ENCODE results near the gene SSX2IP.
"Not testable (repeated sequence)": the region's sequence is repeated elsewhere in the genome, so short reads cannot be mapped to it uniquely, and the experiment has no call there.

The SSX2IP gene, protein sequence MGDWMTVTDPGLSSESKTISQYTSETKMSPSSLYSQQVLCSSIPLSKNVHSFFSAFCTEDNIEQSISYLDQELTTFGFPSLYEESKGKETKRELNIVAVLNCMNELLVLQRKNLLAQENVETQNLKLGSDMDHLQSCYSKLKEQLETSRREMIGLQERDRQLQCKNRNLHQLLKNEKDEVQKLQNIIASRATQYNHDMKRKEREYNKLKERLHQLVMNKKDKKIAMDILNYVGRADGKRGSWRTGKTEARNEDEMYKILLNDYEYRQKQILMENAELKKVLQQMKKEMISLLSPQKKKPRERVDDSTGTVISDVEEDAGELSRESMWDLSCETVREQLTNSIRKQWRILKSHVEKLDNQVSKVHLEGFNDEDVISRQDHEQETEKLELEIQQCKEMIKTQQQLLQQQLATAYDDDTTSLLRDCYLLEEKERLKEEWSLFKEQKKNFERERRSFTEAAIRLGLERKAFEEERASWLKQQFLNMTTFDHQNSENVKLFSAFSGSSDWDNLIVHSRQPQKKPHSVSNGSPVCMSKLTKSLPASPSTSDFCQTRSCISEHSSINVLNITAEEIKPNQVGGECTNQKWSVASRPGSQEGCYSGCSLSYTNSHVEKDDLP

DNA sequence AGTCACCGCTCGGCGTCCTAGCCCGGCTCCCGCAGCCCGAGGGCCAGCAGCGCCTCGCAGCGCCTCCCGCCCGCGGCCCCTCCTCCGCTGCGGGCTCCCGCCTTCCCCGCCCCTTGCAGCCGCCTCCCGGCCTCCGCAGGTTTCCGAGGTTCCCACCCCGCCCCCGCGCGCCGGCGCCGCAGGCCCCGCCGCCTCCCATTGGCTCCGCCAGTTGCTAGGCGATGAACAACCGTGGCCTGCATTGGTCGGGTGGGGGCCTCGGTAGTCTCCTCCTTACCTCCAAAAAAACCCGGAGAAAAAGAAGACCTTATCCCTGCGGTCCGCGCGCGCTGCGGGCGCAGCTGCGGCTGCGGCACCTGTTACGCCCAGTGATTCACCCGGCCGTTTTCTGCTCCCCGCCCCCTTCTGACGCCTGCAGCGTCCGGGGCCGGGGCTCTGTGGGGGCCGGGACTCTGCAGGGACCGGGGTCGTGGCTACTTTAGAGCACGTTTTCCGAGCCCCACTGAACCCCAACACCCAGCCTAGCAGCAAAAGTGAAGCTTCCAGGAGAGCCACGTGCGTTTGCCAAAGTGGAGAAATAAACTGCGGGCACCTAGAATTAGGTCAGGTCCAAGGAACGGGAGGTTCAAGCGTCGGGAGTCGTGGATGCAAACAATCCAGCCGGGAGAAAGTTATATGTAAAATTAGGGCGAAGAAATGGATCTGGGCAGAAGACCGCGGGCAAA lies at the start of gene SSX2IP:
TSS of gene SSX2IP (minus strand) at position 65 of the 725 bp plus-strand sequence. CDS start 19,242 bp downstream, outside the sequence.
- DNase-seq: peak; percentile 96

DNA sequence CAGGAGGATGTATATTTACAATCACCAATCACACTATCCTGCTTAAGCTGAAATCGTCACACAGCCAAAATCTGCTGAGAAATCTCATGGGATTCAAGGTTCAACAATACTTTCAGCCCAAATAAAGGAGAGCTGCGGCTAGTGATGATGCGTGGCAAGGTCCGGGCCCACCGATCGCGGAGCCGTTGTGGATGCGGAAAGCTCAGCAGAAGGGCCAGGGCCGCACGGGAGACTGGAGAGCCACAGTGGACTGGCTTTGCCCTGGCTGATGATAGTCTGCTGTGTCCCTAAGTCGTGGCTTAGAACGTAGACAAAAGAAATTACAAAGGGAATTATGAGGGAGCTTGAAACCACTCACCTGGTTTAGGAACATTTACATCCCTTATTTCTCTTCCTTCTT lies 48.0 kb upstream of the SSX2IP start:
- no peak for DNase-seq

DNA sequence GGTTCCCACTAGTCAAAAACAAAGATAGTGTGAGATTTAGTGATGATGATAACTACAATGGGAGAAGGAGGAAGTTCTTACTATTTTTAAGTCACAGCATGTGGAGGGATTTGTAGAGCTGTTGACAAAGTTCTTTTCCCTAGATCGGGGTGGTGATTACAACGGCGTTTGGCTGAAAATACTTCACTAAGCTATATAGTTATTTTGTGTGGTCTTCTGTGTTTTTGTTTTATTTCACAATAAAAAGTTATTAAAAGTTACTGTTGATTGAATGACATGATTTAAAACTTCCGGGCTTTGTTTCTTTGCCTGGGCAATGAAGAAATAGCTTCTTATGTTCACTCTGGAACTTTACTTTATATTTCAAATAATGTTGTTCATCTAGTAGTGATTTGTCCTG lies 47.3 kb upstream of the SSX2IP start:
- no peak for DNase-seq

DNA sequence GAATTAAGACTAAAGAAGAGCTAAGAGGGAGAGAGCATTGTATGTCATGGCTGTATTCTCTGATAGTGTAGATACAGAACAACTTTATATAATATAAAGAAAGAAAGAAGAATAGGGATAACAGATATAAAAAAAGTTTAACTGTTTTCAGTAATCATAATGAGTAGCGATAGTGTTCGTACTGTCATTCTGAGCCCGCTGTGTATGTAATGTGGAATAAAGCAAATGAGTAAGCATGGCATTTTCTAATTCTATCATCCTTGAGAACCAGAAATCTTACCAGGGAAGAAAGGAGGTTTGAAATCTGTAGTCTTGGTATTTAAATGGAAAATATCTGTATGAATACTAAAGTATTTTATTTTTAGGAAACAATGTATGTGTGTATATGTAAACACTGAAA lies 46.7 kb upstream of the SSX2IP start:
- DNase-seq: no peak

DNA sequence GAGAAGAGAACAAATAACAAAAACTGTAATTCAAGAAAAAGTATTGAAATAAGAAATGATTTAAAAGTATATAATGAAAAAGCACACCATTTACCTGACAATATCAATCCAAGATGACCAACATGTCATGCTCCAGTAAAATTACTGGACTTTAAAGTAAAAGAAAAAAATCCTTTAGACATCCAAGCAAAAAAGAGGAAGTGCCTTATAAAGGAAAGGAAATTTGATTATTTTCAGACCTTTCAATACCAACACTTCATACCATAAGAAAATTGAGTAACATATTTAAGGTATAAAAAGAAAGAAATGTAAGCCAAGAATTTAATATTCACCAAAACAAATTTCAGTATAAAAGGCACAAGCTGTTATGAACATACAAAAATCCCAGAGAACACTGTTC lies 46.2 kb upstream of the SSX2IP start:
- no peak for DNase-seq

DNA sequence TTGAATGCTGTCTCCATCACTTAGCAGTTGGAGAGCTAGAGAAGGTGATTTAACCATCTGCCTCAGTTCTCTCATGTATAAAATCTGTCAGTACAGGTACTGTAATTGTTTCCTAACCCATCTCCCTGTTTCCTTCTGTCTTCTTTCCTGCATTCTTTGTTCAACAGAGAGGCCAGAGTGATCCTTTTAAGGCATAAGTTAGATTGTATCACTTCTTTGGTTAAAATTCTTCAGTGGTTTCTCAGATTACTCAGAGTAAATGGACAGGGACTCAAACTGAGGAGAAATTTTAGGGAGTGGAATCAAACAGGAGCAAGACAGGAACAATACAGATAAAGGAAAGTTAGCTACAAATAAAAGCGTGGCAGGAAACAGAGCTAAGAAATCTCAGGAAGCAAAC lies 45.2 kb upstream of the SSX2IP start:
- DNase-seq: no peak

DNA sequence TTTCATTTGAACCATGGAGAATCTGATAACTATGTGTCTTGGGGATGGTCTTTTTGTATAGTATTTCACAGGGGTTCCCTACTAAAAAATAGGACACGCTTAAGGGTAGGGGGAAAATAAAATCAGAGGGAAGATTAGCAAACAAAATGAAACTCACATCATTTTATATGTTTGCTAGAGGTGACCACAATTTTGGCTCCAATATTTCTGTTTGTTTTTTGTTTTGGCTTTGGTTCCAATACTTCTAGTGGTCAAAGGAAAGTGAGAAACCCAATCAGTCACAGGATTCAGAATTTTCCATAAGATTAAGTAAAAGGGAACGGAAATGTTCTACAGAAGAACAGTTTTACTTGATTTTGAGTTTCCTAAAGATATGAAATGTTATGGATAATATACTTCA lies 42.3 kb upstream of the SSX2IP start:
- no peak for DNase-seq

DNA sequence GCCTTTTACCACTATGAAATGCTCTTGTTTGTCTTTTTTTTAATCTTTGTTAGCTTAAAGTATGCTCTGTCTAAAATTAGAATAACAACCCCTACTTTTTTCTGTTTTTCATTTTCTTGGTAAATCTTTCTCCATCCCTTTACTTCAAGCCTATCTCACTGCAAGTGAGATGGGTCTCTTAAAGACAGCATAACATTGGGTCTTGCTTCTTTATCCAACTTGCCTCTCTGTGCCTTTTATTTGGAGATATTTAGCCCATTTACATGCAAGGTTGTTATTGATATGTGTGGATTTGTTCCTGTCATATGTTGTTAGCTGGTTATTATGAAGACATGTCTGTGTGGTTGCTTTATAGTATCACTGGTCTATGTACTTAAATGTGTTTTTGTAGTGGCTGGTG lies 41.3 kb upstream of the SSX2IP start:
- no peak for DNase-seq

DNA sequence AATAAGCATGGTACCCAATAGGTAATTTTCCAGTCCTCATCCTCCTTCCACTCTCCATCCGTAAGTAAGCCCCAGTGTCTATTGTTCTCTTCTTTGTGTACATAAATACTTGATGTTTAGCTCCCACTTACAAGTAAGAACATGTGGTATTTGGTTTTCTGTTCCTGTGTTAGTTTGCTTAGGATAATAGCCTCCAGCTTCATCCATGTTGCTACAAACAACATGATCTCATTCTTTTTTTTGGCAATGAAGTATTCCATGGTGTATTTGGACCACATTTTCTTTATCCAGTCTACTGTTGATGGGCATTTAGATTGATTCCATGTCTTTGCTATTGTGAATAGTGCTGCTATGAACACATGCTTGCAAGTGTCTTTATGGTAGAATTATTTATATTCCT lies 37.5 kb upstream of the SSX2IP start:
- DNase-seq: not testable (repeated sequence)

DNA sequence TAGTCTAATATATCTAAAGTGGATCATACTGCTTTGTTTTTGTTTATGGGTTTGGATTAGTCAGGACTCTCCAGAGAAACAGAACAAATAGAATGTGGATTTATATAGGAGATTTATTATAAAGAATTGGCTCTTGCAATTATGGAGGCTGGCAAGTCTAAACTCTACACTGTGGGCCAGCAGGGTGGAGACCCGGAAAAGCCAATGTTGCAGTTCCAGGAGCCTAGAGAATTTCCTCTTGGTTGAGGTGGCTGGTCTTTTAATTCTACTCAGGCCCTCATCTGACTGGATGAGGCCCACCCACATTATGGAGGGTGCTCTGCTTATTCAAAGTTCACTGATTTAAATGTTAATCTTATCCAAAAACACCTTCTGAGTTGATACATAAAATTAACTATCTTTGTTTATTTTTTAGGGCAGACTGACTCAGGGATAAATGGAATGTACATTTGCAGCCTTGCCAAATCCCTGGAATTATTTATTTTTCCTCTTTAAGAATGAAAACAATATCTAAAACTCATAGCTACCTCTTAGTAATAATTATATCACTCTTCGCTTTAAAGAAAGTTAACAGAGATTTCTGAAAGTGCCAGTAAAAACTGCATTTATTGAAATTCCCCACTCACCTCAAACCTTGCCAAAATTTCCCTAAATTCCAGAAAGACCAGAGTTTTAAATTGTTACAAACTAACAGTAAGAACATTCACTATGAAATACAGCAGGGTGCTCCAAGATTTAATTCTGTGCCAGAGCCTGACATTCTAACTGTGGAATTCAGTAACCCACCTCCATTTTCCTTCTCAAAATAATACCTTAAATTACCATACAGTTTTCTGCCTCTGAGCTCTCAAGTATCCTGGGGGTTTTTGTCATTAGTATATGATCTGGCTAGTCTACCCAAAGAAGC lies 36.6 kb upstream of the SSX2IP start:
- DNase-seq: no peak

DNA sequence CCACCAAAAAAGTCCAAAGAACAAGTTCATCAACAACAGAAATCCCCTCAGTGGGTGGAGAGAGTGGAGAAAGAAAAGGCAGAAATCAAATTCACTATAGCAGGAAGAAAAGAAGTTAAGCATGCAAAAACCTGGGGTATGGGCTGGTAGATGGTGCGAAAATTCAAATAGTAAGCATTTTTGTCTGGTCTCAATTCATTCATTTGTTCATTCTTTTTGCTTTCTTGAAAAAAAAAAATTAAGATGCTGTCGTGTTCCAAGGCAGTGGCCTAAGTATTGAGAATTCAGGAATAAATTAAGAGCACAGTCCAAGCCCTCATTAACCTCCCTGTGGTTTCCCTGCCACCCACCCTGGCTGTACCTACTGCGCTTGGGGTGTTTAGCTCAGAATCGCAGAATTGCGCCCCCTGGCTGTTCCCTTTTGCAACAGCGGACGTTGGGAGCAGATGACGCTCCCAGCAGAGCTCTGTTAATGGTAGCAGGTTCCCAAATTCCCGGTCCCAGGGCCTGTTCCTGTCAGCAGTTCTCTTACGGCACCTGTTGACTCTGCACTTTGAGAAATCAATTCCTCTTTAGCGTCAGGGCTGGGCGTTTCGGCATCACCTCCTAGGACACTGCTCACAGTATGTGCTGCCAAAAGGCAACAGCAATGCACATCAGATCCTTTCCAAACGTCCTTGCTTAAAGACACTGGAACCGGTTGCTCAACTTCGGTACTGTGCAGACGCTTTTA lies 34.0 kb upstream of the SSX2IP start:
- no peak for DNase-seq

DNA sequence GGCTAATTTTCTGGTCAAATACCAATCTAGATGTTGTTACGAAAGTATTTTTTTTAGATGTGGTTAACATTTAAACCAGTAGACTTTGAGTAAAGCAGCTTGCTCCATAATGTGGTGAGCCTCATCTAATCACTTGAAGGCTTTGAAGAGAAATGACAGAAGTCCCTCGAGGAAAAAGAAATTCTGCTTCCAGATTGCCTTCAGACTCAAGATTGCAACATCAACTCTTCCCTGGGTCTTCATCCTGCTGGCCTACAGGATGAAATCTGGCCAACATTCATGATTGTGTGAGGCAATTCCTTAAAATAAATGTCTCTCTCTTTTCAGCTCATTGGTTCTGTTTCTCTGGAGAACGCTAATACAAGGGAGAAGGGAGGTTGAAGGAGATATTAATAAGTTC lies 32.5 kb upstream of the SSX2IP start:
- no peak for DNase-seq

DNA sequence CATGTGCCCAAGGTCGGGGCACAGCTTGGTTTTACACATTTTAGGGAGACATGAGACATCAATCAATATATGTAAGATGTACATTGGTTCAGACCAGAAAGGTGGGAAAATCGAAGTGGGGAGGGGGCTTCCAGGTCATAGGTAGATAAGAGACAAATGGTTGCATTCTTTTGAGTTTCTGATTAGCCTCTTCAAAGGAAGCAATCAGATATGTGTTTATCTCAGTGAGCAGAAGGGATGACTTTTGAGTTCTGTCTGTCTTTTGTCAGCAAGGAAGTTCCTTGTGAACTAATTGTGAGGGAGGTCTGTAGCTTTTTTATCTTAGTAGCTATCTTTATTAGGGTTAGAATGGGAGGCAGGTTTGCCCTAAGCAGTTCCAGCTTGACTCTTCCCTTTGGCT lies 31.6 kb upstream of the SSX2IP start:
- DNase-seq: not testable (repeated sequence)

DNA sequence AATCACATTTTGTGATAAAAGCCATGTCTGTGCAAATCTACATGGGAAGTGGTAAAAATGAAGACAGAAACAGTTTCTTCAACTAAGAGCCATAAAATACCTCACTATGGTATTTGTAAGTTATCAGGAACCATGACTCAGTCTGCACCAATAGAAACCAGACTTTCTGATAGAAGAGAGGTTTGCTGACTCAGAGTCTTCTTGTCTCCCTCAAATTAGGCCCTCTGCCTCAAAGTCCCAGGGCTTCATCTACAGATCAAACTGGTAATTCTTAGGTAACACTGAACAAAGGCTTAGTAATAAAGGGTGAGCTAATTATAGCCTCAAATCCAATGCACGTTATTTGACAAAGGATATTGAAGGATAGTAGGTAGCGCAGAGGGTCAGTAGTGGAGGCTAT lies 30.9 kb upstream of the SSX2IP start:
- DNase-seq: no peak

DNA sequence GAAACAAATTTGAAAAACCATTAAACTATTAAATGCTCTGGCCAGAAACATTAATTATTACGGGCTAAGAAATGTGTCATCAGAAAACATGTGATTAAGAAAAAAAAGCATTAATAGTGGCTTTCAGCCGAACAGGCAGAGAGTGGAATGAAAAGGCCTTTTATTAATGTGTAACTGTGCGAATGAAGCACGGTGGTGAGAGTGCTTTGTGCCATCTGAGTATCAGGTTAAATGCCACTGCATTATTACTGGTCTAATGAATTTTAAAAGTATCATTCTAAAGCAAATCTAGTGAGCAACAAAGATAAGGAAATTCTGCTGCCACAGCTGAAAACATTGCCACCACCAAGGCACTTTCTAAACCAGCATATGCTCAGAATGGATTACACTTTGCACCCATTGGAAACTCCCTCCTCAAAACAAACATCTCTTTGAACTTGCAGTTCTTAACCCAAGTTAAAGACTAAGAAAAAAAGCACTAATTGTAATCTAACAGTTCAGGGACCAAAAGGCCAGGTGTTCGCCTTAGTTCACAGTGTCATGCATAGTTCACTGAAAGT lies 30.0 kb upstream of the SSX2IP start:
- no peak for DNase-seq

DNA sequence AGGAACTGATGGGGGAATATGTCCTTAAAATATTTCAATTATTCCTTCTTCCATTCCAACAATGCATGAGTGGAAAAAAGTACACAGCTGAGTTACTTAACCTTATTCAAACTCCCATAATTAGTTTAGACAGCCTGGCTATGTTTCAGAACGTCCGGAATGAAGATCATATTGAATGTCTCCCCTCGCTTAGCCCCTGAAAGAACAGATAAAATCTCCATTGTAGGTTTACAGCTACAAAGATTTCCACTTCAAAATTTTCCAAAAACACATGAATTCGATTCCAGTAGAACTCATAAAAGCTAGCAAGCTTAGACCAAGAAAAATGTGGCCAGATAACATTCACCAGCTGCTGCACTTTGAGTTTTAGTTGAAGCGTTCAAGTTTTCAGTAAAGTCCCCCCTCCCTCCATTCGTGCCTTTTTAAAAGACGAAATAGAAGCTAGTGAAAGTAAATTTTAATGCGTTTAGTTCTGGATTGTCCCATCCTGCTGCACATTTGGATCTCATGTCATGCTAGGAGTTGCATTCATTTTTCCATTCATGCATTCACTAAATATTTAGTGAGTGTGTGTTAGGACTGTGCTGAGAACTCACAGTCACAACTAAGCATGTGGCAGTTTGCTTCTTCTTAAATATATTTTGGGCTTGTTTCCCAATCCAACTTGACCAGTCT lies 29.4 kb upstream of the SSX2IP start:
- no peak for DNase-seq

DNA sequence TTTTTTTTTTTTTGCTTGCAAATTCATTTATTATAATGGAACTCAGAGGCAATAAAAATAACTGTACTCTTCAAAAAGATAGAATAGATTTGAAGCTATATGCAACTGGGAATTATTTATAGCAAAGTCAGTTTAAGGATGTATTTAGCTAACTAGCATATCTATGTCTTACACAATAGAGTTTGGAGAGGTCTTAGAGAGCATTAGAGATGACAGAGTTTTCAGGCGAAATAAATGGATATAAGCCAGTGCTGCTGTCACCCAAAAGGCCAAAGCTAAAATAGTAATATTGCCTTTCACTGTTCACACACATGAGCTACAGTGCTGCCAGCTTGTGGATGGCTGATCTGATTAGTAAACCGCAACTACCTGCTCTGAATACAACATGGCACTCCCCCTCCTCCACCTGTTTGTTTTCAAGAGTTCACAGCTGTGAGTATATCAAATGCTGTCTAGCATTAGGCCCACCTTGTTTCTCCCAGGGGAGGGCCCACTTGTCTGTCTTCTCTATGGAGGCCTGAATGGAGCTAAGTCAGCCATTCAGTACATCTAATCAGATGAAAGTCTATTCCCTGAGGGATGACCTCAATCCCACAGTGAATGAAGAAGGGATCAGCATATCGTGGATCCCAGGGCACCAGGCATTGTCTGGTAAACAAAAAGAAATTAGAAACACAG lies 25.2 kb upstream of the SSX2IP start:
- DNase-seq: peak; percentile 95

DNA sequence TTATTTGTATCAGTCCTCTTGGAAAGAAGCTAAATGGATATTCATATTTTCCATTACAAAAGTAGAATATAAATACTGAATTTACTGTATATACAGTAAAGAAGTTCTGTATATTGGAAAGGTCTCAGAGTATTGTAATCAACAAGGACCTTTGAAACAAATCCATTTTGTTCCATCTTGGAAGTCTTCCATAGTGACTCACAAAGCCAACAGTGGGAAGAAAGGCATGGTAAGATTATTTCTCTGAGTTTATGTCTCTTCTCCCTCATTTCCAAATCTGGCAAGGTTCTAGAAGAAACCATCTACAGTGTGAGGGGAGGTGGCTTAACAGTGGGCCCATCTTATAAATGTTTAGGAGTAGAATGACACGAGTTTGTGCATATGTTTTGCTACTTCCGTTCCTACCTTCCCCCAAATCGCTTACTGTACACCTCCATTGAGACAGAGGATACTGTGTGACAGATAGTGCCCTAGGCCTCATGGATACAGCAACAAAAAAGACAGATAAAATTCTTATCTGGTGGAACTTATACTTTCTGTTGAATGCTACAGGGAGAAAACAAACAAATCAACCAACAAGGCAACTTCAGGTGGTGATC lies 22.1 kb upstream of the SSX2IP start:
- DNase-seq: no peak

DNA sequence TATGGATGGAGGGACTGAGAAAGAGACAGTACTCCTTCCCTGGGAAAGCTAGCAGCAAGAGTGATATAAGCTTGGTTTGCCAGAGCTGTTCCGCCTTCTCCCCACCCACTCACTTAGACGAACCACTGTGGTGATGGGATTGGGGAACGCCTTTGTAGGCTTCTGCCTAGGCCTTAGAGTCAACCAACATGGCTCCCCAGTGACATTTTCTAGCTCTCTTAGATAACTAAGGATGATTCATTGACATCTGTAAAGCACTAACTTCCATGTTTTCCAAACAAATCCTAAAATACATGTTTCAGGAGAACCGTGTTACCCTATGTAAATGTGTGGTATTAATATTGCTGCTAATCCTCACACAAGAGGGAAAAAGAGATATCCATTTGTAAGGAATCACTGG lies 21.6 kb upstream of the SSX2IP start:
- DNase-seq: no peak

DNA sequence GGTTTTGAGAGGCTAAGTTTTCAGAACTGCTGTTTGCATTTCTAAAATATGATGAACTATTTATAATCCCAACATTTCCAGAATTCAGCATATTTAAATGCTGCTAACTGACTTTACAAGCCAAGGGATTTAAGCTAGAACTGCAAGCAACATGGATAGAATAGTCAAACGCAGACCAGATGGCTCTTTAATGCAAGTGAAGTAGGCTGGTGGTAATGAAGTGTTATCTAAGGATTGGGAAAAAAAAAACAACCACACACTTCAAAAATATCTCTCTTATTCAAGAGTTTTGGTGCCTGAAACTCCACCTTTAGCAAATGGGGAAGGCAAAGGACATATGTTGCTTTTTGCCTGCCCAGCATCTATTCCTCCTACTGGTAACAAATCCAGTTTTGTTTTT lies 20.9 kb upstream of the SSX2IP start:
- DNase-seq: no peak

Measured in NCI-H2107 (cell line).